GM12873 (cell line): Measurements from ENCODE around the gene B3GNT2.

Experiments
- CTCF ChIP-seq: IDR thresholded peaks from 2 replicates; pipeline ENCODE4 v1.5.1; 2012; ENCODE audit warnings: low read depth, mild to moderate bottlenecking, moderate library complexity, low read length, control low read depth; ENCODE audit not compliant: insufficient read depth; ENCODE audit errors: missing control alignments

B3GNT2 gene

GRCh38 chr2:62158444-62159121 lies 37.3 kb upstream of the B3GNT2 start:
- no peak for TF ChIP-seq CTCF

- TF ChIP-seq CTCF: no peak
Observed at GRCh38 chr2:62163106-62163831, 32.6 kb upstream of the B3GNT2 start.

GRCh38 chr2:62163834-62164233 lies 32.1 kb upstream of the B3GNT2 start:
- no peak for TF ChIP-seq CTCF

GRCh38 chr2:62175728-62176127 lies 20.2 kb upstream of the B3GNT2 start:
- TF ChIP-seq CTCF: no peak

- TF ChIP-seq CTCF: no peak
Observed at GRCh38 chr2:62176801-62177200, 19.1 kb upstream of the B3GNT2 start.

- TF ChIP-seq CTCF: no peak
Observed at GRCh38 chr2:62177392-62178049, 18.4 kb upstream of the B3GNT2 start.

GRCh38 chr2:62178741-62179271 lies 17.1 kb upstream of the B3GNT2 start:
- TF ChIP-seq CTCF: no peak
